HepG2 (cell line): ENCODE results near the gene ZNF593OS. TPM values are rescaled to one million over a fixed set of nuclear protein-coding genes. Genes with fewer than 3 reads are reported as not detected.
A peak's percentile ranks its signal among the peaks of the same experiment; 100 is the strongest.

Experiments
- ARNTL ChIP-seq: sonication (generic); formaldehyde crosslinking; IDR thresholded peaks from 2 replicates; pipeline ENCODE4 v1.4.0; 2020; ENCODE audit warnings: mild to moderate bottlenecking, missing genetic modification reagents
- CBX5 ChIP-seq: sonication (generic); formaldehyde crosslinking; IDR thresholded peaks from 2 replicates; pipeline ENCODE4 v1.4.0; 2020; ENCODE audit warnings: missing genetic modification reagents, borderline replicate concordance
- MXD4 ChIP-seq: IDR thresholded peaks from 2 replicates; pipeline ENCODE4 v1.6.1; 2016; ENCODE audit warnings: mild to moderate bottlenecking, missing biosample characterization, missing genetic modification reagents
- NFE2L1 ChIP-seq: sonication (generic); formaldehyde crosslinking; IDR thresholded peaks from 2 replicates; pipeline ENCODE4 v1.4.0; 2020; ENCODE audit warnings: missing genetic modification reagents, mild to moderate bottlenecking, borderline replicate concordance
- PHF21A ChIP-seq: sonication (generic); formaldehyde crosslinking; IDR thresholded peaks from 2 replicates; pipeline ENCODE4 v1.5.0; 2020; ENCODE audit warnings: mild to moderate bottlenecking, missing genetic modification reagents
- PITX1 ChIP-seq: sonication (generic); formaldehyde crosslinking; IDR thresholded peaks from 2 replicates; pipeline ENCODE4 v1.5.1; 2020; ENCODE audit warnings: mild to moderate bottlenecking, missing genetic modification reagents
- REXO4 ChIP-seq: sonication (generic); formaldehyde crosslinking; IDR thresholded peaks from 2 replicates; pipeline ENCODE4 v1.8.0; 2022; ENCODE audit warnings: missing genetic modification reagents, mild to moderate bottlenecking, borderline replicate concordance
- TMF1 ChIP-seq: sonication (generic); formaldehyde crosslinking; IDR thresholded peaks from 2 replicates; pipeline ENCODE4 v1.8.1; 2022; ENCODE audit warnings: low read depth, missing genetic modification reagents
- TSC22D2 ChIP-seq: sonication (generic); formaldehyde crosslinking; IDR thresholded peaks from 2 replicates; pipeline ENCODE4 v1.5.1; 2020; ENCODE audit warnings: missing genetic modification reagents, mild to moderate bottlenecking, borderline replicate concordance
- U2AF2 ChIP-seq: fragments of 200-400 bp; formaldehyde crosslinking; IDR thresholded peaks from 2 replicates; pipeline ENCODE4 v1.6.1; 2017; ENCODE audit warnings: low read depth, mild to moderate bottlenecking, low read length
- ZKSCAN8 ChIP-seq: IDR thresholded peaks from 2 replicates; pipeline ENCODE4 v1.6.1; 2016; ENCODE audit warnings: borderline replicate concordance, missing genetic modification reagents, missing compliant biosample characterization
- ZNF644 ChIP-seq: IDR thresholded peaks from 2 replicates; pipeline ENCODE4 v1.6.1; 2016; ENCODE audit warnings: low read depth
- ZNF792 ChIP-seq: IDR thresholded peaks from 2 replicates; pipeline ENCODE4 v1.6.1; 2016
- ZSCAN22 ChIP-seq: sonication (generic); formaldehyde crosslinking; IDR thresholded peaks from 2 replicates; pipeline ENCODE4 v1.4.0; 2020; ENCODE audit warnings: mild to moderate bottlenecking, missing genetic modification reagents
- polyA plus RNA-seq, 8 experiments: library from polyadenylated mRNA; depleted of rRNA in 3 of 8; stranded (reverse) in 7 of 8; unstranded in 1 of 8; fragments of >200 nt; fragmentation: Illumina TruSeq in 4 of 8; extraction: Trizol in 4 of 8; gene quantifications; 2 replicates each; pipeline versions ENCODE4 v1.2.1 to v1.2.3, GENCODE V29; 2011 to 2016; ENCODE audit warnings: low read depth in 4 of 8, missing spikeins in 1 of 8, mixed read lengths in 1 of 8; ENCODE audit not compliant: insufficient read depth in 1 of 8
- total RNA-seq, 5 experiments: library from RNA; depleted of rRNA; stranded (reverse); fragments of >200 nt; fragmentation: Illumina TruSeq; extraction: Trizol; gene quantifications; 2 replicates each; pipeline ENCODE4 v1.2.3, GENCODE V29; 2016; ENCODE audit warnings: low read depth in 1 of 5
- TF ChIP-seq, protein P1 (sequence below): fragments of 450-650 bp; IDR thresholded peaks from 2 replicates; pipeline ENCODE4 v1.6.1; 2017
- TF ChIP-seq, protein P2 (sequence below): sonication (generic); formaldehyde crosslinking; IDR thresholded peaks from 2 replicates; pipeline ENCODE4 v1.8.1; 2023; ENCODE audit warnings: mild to moderate bottlenecking, moderate library complexity, missing genetic modification reagents
- TF ChIP-seq, protein P3 (sequence below): sonication (generic); formaldehyde crosslinking; IDR thresholded peaks from 2 replicates; pipeline ENCODE4 v1.4.0; 2020; ENCODE audit warnings: missing genetic modification reagents
- TF ChIP-seq, protein P4 (sequence below): sonication (generic); formaldehyde crosslinking; IDR thresholded peaks from 2 replicates; pipeline ENCODE4 v1.5.0; 2020; ENCODE audit warnings: missing genetic modification reagents
- TF ChIP-seq, protein P5 (sequence below): sonication (generic); formaldehyde crosslinking; IDR thresholded peaks from 2 replicates; pipeline ENCODE4 v1.8.1; 2022; ENCODE audit warnings: low read depth, mild to moderate bottlenecking, missing genetic modification reagents
- TF ChIP-seq, protein P6 (sequence below): sonication (generic); formaldehyde crosslinking; IDR thresholded peaks from 2 replicates; pipeline ENCODE4 v1.5.0; 2020; ENCODE audit warnings: mild to moderate bottlenecking, missing genetic modification reagents

Gene ZNF593OS
- total and polyA plus RNA-seq, 2 of the 13 experiments (the other 11 are each of a cell fraction or from before 2014, with no cell fraction given): not detected

DNA sequence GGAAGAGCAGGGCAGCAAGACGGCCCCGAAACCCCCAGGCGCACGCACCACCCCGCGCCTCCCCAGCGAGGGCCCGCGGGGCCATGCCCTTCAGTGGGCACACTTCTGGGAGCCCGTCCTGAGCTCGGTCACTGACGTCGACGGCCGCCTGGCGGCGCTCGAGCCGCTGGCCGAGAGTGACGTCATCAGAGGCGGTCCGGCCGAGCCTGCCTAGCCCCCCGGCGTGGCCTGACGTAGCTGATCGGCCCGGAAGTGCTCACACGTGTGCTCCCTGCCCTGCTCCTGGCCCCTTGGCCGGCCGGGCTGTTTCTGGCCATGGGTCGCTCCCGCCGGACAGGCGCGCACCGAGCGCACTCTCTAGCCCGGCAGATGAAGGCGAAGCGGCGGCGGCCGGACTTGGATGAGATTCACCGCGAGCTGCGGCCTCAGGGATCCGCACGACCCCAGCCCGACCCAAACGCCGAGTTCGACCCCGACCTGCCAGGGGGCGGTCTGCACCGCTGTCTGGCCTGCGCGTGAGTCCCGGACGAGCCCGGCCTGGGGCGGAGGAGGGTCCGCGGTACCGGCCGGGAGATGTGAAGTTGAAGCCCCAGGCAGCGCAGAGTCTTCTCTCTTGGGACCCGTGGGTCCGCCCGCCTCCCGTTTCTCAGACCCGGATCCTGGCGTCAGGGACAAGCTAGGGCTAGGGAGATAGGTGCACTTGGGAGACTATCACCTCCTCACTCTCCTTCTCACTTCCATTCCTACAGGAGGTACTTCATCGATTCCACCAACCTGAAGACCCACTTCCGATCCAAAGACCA, 1.8 kb downstream of the ZNF593OS start, which contains the start of gene ZNF593 (continued):
- TF ChIP-seq TSC22D2 (CRISPR knock-in tag) (peak; percentile 62; the same call in 1 of the 2 replicates), TMF1 (peak; percentile 90), MXD4 (peak; percentile 97), ZNF792 (CRISPR knock-in tag) (peak; percentile 74), ZSCAN22 (CRISPR knock-in tag) (no peak), ZKSCAN8 (CRISPR knock-in tag) (no peak), PHF21A (CRISPR knock-in tag) (peak; percentile 57), U2AF2 (no peak), PITX1 (CRISPR knock-in tag) (peak; percentile 69; the same call in 1 of the 2 replicates), REXO4 (CRISPR knock-in tag) (no peak), NFE2L1 (CRISPR knock-in tag) (no peak), CBX5 (CRISPR knock-in tag) (no peak), ARNTL (CRISPR knock-in tag) (peak; percentile 86), ZNF644 (CRISPR knock-in tag) (no peak)
- TF ChIP-seq, protein P1, sequence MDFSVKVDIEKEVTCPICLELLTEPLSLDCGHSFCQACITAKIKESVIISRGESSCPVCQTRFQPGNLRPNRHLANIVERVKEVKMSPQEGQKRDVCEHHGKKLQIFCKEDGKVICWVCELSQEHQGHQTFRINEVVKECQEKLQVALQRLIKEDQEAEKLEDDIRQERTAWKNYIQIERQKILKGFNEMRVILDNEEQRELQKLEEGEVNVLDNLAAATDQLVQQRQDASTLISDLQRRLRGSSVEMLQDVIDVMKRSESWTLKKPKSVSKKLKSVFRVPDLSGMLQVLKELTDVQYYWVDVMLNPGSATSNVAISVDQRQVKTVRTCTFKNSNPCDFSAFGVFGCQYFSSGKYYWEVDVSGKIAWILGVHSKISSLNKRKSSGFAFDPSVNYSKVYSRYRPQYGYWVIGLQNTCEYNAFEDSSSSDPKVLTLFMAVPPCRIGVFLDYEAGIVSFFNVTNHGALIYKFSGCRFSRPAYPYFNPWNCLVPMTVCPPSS: no peak
- TF ChIP-seq, protein P2, sequence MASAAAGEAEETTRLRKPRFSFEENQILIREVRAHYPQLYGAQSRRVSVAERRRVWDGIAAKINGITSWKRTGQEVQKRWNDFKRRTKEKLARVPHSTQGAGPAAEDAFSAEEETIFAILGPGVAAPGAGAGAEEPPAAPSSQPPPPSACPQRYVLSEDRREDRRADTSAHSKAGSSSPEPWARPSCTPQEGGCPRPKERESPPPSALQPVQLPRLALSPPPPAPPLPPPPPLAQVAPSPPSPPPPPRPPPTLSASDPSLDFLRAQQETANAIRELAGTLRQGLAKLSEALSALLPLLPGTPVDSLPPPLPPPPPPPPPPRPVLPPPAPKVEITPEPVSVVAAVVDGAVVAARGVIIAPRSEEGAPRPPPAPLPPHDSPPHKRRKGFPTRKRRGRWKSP: peak; percentile 70; the same call in 1 of the 2 replicates
- TF ChIP-seq, protein P3, sequence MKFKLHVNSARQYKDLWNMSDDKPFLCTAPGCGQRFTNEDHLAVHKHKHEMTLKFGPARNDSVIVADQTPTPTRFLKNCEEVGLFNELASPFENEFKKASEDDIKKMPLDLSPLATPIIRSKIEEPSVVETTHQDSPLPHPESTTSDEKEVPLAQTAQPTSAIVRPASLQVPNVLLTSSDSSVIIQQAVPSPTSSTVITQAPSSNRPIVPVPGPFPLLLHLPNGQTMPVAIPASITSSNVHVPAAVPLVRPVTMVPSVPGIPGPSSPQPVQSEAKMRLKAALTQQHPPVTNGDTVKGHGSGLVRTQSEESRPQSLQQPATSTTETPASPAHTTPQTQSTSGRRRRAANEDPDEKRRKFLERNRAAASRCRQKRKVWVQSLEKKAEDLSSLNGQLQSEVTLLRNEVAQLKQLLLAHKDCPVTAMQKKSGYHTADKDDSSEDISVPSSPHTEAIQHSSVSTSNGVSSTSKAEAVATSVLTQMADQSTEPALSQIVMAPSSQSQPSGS (CRISPR knock-in tag): peak; percentile 99
- TF ChIP-seq, protein P4, sequence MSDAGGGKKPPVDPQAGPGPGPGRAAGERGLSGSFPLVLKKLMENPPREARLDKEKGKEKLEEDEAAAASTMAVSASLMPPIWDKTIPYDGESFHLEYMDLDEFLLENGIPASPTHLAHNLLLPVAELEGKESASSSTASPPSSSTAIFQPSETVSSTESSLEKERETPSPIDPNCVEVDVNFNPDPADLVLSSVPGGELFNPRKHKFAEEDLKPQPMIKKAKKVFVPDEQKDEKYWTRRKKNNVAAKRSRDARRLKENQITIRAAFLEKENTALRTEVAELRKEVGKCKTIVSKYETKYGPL (CRISPR knock-in tag): peak; percentile 52; the same call in 1 of the 2 replicates
- TF ChIP-seq, protein P5, sequence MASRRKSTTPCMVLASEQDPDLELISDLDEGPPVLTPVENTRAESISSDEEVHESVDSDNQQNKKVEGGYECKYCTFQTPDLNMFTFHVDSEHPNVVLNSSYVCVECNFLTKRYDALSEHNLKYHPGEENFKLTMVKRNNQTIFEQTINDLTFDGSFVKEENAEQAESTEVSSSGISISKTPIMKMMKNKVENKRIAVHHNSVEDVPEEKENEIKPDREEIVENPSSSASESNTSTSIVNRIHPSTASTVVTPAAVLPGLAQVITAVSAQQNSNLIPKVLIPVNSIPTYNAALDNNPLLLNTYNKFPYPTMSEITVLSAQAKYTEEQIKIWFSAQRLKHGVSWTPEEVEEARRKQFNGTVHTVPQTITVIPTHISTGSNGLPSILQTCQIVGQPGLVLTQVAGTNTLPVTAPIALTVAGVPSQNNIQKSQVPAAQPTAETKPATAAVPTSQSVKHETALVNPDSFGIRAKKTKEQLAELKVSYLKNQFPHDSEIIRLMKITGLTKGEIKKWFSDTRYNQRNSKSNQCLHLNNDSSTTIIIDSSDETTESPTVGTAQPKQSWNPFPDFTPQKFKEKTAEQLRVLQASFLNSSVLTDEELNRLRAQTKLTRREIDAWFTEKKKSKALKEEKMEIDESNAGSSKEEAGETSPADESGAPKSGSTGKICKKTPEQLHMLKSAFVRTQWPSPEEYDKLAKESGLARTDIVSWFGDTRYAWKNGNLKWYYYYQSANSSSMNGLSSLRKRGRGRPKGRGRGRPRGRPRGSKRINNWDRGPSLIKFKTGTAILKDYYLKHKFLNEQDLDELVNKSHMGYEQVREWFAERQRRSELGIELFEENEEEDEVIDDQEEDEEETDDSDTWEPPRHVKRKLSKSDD (CRISPR knock-in tag): peak; percentile 98
- TF ChIP-seq, protein P6, sequence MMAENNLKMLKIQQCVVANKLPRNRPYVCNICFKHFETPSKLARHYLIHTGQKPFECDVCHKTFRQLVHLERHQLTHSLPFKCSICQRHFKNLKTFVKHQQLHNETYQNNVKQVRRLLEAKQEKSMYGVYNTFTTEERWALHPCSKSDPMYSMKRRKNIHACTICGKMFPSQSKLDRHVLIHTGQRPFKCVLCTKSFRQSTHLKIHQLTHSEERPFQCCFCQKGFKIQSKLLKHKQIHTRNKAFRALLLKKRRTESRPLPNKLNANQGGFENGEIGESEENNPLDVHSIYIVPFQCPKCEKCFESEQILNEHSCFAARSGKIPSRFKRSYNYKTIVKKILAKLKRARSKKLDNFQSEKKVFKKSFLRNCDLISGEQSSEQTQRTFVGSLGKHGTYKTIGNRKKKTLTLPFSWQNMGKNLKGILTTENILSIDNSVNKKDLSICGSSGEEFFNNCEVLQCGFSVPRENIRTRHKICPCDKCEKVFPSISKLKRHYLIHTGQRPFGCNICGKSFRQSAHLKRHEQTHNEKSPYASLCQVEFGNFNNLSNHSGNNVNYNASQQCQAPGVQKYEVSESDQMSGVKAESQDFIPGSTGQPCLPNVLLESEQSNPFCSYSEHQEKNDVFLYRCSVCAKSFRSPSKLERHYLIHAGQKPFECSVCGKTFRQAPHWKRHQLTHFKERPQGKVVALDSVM: peak; percentile 44; the same call in 1 of the 2 replicates
